Amniotic epithelial cell (primary cell): Measurements from ENCODE around the gene MOV10L1.

ENCODE experiments used
- DNase-seq: peaks from one replicate; pipeline ENCODE4 v3.0.0-alpha.2; 2010; ENCODE audit warnings: low read depth

The MOV10L1 gene

DNA sequence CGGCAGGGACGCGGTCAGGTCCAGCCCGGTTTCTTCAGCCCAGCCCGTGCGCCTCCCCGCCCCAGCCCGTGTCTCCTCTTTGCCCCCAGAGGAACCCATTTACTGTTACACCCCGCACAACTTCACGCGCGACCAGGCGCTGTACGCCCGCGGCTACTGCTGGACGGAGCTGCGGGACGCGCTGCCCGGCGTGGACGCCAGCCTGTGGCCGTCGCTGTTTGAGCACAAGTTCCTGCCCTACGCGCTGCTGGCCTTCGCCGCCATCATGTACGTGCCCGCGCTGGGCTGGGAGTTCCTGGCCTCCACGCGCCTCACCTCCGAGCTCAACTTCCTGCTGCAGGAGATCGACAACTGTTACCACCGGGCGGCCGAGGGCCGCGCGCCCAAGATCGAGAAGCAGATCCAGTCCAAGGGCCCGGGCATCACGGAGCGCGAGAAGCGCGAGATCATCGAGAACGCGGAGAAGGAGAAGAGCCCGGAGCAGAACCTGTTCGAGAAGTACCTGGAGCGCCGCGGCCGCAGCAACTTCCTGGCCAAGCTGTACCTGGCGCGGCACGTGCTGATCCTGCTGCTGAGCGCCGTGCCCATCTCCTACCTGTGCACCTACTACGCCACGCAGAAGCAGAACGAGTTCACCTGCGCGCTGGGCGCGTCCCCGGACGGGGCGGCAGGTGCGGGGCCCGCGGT lies 87.2 kb downstream of the MOV10L1 start:
- DNase-seq: no peak

DNA sequence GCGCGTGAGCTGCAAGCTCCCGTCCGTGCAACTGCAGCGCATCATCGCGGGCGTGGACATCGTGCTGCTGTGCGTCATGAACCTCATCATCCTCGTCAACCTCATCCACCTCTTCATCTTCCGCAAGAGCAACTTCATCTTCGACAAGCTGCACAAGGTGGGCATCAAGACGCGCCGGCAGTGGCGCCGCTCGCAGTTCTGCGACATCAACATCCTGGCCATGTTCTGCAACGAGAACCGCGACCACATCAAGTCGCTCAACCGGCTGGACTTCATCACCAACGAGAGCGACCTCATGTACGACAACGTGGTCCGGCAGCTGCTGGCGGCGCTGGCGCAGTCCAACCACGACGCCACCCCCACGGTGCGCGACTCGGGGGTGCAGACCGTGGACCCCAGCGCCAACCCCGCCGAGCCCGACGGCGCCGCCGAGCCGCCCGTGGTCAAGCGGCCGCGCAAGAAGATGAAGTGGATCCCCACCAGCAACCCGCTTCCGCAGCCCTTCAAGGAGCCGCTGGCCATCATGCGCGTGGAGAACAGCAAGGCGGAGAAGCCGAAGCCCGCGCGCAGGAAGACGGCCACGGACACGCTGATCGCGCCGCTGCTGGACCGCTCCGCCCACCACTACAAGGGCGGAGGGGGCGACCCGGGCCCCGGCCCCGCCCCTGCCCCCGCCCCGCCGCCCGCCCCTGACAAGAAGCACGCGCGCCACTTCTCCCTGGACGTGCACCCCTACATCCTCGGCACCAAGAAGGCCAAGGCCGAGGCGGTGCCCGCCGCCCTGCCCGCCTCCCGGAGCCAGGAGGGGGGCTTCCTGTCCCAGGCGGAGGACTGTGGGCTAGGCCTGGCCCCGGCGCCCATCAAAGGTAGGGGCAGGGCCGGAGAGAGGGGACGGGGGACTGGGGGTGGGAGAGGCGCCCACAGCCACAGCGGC lies 88.0 kb downstream of the MOV10L1 start:
- no peak for DNase-seq

DNA sequence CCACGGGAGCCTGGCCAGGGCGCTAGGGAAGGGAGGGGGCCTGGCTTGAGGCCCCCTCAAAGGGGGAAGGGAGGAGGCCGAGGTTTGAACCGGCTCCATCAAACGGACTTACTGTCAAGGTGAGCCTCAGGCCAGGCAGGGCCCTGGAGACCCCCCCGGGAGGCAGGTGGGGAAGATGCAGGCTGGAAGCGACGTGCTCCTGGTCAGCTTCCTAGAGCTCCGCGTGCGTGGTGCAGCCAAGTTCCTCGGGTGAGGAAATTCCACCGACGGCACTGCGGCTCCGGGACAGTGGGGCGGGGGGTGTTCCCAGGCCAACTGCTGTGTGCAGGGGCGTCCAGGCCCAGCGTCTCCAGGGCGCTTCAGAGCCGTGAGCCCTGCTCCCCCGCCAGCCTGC lies 88.7 kb downstream of the MOV10L1 start:
- DNase-seq: no peak

DNA sequence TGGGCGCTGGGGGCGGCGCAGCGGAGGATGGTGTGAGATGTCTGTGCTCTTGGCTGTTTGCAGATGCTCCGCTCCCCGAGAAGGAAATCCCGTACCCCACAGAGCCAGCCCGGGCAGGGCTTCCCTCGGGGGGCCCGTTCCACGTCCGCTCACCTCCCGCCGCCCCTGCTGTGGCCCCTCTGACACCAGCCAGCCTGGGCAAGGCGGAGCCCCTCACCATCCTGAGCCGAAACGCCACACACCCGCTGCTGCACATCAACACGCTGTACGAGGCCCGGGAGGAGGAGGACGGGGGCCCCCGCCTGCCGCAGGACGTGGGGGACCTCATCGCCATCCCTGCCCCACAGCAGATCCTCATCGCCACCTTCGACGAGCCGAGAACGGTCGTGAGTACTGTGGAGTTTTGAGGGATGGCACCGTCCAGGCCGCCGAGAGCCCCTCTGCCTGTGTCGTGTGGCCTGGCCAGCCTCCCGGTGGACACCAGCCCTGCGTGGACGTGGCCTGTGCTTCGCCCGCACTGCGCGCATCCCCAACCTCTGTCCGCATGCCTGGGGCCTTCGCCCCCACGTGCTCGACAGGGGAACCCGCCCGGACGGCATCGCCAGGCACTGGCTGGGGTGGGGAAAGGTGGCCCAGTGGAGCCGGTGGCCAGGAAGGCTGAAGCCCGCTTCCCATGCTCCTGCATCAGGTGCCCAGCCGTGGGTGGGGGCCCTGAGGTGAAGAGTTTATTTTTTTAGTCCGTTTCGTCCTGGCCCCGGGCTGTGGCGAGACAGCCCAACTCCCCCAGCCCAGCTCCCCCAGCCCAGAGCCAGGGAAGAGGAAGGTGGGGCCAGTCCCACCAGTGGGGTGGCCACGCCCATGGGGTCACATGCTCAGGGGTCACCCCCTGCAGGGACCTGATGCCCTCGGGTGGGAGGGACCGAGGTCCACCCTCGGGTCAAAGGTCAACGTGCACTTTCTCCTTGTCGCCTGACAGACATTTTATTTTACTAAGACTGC lies 89.4 kb downstream of the MOV10L1 start:
- DNase-seq: no peak

DNA sequence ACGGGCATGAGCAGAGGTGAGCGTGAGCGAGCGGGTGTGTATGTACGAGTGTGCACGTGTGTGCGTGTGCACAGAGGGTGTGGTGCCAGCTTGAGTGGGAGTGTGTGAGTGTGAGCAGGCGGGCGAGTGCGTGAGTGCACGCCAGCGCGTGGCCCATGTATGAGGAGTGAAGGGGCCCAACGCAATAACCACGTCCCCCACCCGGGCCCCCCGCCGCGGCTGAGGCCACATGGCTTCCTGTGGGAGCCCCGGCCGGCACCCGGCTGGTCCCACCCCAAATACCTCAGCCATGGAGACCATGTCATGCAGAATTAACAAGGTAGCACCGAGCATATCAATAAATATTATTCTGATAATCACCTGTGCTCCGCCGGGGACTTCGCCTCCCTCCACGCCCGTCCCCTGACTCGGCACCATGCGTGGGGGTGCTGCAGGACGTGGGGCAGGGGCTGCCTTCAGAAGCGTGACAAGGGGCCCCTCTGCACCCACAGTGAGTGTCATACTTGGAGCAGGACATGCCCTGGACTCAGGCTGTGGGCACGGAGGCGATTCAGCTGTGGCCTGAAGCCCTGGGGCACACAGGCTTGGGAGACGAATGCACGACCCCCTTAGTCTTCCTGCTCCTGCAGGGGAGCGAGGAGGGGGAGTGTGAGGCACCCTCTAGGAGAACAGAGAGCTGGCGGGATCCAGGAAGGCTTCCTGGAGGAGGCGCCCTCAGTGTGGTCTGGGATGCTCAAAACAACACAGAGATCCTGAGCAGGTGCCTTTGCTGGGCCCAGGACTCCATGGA lies 90.3 kb downstream of the MOV10L1 start:
- no peak for DNase-seq

DNA sequence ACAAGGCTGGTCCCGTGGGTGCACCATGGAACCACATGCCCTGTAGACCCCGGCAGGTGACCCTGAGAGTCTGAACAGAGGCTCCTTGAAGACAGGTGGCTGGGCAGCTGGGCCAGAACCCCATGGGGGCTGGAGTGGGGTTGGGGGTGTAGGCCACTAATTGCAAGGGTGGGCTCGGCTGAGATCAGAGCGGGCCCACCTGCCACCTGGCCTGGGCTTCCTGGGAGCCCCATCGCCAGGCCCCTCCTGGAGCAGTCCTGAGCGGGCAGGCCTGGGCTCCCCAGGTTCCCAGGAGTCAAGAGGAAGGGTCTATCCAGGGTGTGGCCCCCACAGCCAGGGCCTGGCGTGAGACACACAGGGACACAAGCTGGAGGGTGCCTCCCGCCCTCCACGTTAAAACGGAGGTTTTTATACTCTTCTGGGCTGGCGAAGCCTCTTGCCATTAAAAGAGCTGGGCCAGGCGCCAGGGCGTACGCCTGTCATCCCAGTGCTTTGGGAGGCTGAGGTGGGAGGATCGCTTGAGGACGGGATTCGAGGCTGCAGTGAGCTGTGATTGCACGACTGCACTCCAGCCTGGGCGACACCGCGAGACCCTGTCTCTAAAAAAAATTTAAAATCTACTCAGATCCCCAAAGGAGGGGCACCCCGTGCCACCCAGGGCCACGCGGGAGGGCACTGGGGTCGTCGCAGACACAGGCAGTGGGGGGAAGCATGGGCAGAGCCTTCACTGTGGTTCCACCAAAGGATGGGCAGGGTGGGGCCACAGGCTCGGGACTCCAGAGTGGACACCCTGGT lies 91.1 kb downstream of the MOV10L1 start:
- no peak for DNase-seq

DNA sequence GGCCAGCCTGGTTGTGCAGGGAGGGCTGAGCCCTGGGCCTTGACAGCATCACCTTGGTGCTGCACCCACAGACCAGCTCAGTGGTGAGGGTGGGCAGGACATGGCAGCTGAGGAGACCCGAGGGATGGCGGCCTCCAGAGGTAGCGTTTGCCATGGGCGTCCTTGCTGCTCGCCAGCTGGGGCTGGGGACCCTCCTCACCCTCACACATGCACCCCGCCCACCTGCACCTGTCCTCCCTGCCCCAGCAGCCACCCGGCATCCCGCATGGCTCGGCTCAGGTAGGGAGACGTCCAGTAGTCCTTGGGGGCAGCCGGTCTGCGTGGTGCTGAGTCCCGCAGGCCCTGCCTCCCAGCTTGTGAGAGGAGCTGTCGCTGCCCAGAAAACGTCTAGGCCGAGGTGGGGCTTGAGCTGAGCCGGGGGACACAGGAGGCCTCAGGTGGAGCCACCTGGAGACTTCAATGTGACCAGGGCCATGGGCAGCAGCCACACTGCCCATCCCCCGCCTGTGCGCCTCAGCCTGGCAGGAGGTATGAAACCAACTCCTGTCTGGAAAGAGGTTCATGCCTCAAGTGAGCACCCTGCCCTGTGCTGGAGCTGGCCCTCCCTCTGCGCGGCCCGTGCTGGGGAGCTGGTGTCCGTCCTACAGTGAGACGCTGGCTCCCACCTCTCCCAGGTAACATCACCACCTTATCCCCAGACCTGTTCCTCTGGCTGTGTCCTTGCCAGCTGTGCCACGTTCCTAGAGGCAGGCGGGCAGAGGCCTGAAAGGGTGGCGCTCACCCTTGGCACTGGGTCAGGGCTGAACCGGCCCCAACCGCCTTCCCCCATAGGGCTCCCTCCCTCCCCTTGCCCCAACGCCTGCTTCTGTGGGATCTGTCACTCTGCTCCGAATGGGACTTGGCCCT lies 92.6 kb downstream of the MOV10L1 start:
- no peak for DNase-seq

DNA sequence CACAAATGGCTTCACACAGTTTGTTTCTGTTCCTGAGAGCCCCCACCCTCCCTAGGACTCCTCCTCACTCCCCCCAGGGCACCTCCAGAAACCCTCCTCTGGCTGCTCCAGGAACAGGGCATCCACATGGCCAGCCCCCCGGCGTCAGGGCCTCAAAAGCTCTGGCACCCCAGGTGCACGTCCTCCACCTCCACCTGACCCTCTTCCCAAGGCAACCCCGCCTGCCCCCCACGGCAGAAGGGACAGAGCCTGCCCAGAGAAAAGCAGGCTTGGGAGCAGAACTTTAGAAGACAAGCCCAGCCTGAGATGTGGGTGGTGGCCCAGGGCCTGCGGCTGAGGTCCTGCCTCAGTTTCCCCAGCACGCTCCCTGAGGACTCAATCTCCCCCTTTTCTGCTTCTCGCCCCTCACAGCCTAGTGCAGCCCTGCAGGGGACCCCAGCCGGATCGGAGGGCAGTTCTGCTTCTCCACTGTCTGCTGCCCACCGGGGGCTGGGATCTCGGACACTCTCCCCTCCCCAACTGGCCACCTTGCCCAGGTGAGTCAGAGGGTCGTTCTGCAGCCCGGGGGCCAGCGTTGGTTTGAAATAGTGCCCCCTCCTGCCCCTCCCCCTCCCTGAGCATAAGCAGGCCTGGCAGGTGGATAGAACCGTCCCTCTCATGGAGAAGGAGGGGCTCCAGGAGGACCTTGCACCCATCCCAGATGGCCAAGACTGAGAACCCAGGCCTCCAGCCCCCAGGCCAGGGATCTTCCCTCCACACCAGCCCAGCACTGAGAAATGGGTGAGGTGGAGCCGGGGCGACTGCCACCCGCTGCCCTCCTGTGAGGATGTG lies 93.5 kb downstream of the MOV10L1 start:
- no peak for DNase-seq

DNA sequence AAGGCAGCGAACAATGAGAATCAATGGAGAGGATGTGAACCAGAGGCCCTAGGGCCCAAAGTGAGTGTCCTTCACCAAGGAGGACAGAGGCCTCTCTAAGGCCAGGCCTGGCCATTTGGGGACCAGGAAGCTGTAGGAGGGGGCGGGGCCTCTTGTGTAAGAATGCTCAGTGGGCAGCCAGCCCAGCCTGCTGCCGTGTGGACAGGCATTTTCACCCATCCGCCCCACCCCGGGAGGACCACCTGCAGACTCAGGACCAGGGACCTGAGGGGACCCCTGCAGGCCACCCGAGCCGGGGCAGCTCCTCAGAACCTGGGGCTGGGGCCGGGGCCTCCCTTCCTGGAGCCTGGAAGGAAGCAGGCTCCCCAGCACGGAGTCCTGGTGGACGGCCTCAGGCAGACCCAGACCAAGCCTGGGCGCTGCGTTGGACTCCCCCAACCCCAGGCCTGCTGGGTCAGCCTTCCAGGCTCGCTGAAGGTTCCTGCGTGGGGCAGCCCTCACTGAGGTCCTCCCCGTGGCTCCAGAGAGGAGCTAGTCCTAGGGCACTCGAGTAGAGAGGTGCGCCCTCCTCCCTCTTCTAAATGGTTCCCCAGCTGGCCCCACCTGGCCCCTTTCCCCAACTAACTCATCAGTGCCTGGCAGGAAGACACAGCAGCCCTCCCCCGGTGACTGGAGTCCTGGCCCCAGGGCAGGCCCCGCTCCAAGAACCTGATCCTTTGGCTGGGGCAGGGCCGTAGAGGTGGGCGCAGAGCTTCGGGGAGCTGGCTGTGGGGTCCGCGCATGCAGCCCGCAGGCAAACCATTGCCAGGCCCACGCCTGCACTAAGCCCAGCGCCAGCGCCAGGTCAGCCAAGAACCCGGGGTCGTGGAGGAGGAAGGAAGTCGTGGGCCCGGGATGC lies 94.4 kb downstream of the MOV10L1 start:
- peak; percentile 48 for DNase-seq

DNA sequence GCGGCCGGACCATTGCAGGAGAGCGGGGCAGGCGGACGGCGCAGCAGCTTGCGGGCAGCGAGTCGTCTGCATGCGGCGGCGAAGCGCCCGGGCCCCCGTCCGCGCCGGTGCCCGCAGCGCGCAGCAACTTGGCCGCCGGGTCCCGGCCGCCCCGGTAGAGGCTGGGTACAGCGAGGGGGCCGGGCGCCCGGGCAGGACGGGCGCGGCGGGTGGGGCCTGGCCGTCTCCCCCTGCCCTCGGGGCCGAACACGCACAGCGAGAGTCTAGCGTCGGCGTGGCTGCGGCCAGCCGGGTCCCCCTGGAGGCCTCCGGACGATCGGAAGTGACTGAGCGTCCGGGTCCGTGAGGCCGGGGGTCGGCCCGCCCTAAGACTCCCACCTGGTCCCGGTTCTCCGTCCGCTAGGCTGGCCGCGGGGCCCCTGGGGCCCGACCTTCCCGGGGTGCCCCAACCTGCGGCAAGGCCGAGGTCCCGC lies 95.1 kb downstream of the MOV10L1 start:
- no peak for DNase-seq

DNA sequence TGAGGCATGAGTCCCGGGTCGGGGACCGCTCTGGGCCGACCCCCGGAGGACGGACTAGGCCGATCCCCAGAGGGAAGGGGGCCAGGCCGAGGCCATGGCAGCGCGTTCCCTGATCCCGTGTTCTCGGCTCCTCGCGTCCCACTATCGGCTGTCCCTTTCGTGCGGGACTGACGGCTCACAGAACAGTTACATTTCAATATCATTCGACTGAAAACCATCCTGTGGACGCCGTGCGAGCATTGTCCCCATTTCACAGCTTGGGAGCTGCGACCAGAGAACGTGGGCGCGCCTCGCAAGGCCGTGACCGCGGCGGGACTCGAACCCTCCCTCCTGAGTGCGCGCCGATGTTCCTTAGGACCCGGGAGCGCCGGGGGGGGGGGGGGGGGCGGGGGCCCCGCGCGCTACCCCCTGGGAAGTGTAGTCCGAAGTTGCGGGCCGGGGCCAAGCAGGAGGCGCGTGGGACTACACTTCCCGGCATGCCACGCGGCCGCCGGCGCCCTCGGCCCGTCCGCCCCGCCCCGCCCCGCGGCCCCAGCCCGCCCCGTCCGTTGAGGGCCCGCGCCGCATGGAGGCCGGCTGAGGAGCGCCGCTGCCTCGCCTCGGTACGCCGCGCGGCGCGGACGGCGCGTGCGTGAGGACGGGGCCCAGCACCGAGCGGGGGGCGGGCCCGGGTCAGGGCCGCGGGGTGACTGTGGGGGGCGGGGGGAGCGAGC lies 95.7 kb downstream of the MOV10L1 start, which contains the start of gene TRABD:
TSS of gene TRABD (plus strand) at position 539 of the 713 bp plus-strand sequence. CDS start 7,148 bp downstream, outside the sequence.
- peak; percentile 77 for DNase-seq

DNA sequence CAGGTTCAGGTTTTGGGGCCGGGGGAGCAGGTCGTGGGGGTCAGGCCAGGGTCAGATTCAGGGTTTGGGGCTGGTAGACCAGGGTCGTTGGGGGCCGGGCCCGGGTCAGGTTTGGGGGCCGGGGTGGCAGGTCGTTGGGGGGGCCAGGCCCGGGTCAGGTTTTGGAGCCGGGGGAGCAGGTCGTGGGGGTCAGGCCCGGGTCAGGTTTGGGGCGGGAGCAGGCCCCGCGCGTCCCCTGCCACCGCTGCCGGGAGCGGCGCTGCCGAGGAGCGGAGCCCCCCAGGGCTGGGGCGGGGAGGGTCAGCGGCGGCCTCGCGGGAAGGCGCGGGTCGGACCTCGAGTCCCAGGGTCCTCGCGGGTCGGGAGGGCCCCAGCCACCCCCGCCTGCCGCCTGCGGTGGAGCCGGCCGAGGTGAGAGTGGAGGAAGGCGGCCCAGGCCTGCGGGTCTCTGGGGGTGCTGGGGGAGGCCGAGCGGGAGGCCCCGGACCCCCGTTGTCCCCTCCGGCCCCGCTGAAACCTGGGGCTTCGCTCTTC lies 96.4 kb downstream of the MOV10L1 start:
- no peak for DNase-seq

DNA sequence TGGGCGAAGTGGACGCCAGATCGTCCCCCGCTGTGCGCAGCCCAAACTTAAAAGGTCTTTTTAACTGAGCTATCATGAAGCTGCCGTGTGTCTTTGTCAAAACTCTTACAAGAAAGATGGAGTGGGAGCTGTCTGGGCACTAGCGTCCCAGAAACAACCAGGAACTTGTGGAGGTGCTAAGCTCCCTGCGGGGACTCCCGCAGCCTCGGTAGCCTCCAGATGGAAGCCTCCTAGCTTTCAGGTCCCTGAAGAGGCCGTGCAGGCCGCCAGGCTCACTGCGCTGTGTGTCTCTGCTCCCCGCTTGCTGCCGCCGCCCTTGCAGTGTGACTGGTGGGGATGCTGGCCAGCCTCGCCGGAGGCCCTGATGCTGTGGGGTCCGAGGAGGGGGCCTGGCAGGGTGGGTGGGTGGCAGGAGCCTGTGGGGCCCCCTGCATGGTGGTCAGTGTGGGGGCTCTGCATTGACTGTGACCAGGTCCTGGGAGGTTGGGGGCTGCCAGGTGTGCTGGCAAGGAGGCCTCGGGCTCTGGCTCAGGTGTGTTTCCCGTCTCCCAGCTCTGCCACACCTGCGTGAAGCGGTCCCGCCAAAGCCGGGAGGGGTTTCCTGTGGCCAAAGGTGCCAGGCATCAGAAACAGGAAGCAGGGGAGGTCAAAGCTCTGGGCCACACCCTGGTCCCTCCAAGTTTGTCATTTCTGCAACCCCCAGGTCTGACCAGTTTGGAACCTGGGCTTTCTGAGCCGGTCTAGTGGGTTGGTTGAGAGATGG lies 97.1 kb downstream of the MOV10L1 start:
- DNase-seq: peak; percentile 24

DNA sequence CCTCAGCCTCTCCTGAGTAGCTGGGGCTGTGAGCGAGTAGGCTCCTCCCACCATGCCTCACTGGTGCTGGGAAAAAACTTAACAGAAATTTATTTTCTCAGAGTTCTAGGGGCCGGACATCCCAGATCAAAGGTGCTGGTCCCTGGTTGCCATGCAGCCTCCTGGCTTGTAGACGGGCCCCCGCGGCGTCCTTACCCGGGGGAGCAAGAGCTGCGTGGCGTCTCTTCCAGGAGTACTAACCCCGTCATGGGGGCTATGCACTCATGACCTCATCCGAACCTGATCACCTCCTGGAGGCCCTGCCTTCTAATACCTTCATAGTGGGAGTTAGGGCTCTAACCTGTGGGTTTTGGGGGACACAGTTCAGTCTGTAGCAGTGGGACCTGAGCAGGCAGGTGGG lies 98.5 kb downstream of the MOV10L1 start:
- no peak for DNase-seq

DNA sequence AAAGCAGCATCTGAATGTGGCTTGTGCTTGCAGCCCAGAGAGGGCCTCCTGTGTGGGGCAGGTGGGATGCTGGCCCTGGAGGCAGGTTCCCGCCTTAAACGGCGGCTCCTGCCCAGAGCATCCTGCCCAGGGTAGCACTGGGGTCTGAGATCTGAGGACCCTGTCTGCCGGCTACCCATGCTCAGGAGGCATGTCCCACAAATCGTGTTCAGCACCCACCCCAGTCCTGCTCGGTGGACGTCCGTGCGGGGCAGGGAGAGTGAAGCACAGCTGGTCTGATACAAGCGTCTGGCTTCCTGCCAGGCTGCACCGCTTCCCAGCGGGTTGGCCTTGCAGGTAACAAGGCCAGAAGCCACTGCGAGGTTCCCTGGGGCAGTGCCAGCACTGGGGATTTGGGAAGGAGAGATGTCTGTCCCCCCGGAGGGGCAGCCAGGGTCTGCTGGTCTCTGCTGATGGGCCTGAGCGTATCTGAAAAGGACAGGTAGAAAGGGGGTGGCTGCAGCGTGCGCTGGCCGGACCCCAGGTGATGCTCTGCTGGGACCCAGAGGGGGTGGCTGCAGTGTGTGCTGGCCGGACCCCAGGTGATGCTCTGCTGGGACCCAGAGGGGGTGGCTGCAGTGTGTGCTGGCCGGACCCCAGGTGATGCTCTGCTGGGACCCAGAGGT lies 99.5 kb downstream of the MOV10L1 start:
- DNase-seq: no peak
